Stimulated activated CD8-positive, alpha-beta memory T cell treated with anti-CD3 and anti-CD28 coated beads, Interleukin-12 subunit alpha, Interleukin-12 subunit beta, amount 100 ng/mL, for 24 hours (primary cell): ENCODE results near the gene NUP50.

Source experiments
- DNase-seq: peaks from one replicate; pipeline ENCODE4 v3.0.0-alpha.2; 2020; ENCODE audit errors: extremely low read depth

Gene NUP50, protein sequence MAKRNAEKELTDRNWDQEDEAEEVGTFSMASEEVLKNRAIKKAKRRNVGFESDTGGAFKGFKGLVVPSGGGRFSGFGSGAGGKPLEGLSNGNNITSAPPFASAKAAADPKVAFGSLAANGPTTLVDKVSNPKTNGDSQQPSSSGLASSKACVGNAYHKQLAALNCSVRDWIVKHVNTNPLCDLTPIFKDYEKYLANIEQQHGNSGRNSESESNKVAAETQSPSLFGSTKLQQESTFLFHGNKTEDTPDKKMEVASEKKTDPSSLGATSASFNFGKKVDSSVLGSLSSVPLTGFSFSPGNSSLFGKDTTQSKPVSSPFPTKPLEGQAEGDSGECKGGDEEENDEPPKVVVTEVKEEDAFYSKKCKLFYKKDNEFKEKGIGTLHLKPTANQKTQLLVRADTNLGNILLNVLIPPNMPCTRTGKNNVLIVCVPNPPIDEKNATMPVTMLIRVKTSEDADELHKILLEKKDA

DNA sequence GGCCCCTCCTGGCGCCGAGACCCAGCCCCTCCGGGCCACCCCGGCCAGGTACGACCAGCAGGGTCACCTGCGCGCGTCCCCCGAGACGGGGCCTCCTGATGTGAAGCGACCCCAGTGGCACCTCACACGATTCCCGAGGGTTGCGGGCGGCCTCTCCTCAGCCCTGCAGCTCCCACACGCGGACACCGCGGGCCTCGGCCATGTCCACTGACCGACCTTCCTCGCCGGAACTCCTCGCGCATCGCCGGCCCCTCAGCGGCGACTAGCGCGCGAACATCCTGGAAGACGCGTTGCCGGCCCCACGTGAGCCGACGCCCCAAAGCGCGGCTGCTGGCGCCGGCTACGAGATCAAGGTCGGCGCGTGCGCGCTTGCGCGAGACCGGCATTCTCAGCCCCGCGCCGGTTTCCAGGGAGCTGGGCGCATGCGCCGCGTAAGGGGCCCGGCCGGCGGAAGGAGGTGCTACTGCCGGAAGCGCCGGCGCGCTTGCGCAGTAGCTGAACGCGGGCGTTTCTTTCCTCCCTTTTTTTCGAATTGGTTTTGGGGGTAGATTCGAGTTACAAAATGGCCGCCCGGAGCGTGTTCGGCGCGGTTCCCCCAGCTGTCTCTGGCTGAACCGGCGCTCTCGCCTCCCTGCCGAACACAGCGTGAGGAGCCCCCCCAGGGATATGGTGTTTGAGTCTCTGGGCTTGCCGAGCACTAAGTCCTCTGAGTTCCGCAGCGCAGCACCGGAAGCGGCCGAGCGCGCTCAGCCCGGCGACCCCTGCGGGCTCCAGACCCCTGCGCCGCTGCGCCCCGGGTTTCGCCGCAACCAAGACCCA lies at the start of gene NUP50:
NUP50 (plus strand) TSS at position 475 of the 819 bp plus-strand sequence. CDS start 4,253 bp downstream, outside the sequence.
- DNase-seq, result peak; percentile 88

DNA sequence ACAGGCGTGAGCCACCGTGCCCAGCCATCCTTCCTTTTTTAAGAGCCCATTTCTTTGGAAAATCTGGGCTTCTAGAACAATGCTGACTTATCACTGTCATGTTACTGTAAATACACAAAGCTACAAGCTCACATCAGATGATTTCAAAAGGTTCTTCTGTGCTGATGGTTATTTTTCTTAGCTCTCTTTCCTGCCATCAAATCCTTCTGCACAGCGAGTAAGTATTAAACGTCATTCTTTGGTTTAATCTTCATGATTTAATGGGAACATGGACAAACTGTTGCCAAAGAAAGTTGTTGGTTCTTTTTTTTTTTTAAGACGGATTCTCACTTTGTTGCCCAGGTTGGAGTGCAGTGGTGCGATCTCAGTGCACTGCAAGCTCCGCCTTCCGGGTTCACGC lies 43.3 kb upstream of the NUP50 start:
- DNase-seq, result no peak

DNA sequence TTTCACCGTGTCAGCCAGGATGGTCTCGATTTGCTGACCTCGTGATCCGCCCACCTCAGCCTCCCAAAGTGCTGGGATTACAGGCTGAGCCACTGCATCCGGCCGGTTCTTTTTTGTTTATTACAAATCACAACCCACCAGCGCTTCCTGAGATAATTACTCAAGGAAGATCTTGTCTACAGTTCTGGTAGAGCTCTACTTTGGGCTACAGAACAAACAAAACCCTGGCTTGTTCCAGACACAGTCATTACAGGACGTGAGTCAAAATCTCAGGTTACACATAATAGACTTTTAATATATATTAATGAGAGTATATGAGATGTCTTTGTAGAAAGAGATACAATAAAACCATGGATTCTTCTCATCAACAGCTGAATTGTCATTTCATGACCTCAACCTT lies 42.8 kb upstream of the NUP50 start:
- no peak for DNase-seq

DNA sequence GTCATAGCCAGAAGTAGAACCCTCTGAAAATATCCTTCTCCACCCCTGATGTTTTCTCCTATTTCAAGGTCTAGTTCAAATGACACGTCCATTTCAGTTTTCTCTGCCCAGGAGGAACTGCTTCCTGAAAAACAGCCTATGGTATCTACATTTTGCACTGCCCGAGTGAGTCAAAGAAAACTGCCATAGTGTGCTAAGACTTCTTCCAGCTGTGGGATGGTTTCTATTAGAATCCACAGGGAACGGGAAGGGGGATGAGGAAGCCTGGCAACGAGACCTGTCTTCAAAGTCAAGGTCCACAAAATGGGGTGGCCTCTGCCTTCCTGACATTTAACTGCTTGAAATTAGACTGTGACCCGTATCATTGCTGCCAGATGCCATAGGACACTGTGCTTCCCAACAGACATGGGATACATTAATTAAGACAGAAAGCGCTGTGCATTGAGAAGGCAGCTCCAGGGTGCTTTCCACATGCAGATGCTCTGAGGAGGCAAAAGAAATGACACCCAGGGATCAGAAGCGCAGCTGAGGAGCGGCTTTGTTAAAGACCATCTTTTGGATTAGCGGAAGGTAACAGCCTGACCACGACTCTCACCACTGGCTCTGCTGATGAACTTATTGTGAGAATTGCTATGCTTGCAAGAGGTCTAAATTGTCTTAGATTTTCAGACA lies 39.4 kb upstream of the NUP50 start:
- no peak for DNase-seq

DNA sequence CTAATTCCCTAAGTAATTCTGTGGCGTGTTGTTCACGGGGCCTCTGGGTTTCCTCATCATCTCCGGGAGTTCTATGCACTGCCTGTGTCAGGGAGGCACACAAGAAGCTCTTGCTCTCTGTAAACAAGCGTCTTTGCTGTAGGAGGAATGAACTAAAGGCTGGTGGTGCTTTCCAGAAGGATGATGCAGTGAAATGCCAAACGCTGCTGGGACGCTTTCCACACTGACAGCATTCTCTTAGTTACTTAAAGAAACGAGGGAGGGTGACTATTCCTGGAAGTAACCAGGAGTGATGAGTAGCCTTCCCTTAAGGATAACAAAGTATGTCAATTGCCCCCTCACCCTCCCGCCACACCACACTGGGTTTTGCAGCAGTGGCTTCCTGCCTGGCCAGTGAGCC lies 38.5 kb upstream of the NUP50 start:
- no peak for DNase-seq

DNA sequence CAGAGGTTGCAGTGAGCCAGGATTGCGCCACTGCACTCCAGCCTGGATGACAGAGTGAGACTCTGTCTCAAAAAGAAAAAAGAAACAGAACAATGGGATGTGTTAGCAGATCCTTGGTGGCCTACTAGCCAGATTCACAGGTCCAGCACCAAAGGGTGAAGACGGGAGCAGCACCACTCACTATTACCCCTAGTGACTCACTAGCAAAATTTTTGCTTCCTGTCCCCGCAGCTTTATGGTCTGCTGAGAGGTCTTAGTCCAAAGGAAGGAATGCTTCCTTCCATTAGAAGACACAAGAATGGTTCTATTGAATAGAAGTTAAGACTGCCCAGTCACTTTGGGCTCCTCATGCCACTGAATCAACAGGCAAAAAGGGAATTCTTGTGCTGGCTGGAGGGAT lies 35.9 kb upstream of the NUP50 start:
- no peak for DNase-seq

DNA sequence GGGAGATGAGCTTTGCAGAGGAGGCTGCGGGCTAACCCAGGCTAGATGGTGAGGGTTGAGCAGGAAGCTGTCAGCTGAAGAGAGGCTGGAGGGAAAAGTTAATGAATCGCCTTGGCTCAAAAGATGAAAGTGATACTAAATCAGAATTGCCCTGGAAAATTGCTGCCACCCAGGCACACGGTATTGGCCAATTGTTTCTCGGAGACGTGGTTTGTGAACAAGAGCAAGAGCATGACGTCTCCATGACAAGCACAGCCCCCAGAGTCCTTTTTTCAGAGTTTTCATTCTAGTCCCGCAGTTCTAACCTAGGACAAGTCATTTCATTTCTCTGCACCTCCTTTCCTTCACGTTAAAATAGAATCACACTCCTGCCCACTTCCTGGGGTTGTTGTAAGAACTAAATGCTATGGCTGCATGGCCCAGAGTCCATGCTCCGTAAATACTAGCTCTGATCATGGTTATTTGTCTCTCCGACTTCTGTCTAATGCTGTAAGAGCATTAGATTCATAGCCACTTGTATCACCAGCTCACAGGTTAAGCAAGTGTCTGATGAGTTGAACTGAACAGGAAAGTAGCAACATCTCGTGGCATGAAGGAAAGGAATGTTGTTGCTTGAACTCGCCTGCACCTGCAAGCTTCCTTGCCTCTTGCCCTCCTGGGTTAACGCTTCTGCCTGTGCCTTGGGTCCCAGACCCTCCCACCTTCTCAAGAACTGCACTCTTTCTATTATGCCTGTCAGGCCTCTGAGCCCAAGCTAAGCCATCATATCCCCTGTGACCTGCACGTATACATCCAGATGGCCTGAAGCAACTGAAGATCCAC lies 33.8 kb upstream of the NUP50 start:
- DNase-seq, result no peak

DNA sequence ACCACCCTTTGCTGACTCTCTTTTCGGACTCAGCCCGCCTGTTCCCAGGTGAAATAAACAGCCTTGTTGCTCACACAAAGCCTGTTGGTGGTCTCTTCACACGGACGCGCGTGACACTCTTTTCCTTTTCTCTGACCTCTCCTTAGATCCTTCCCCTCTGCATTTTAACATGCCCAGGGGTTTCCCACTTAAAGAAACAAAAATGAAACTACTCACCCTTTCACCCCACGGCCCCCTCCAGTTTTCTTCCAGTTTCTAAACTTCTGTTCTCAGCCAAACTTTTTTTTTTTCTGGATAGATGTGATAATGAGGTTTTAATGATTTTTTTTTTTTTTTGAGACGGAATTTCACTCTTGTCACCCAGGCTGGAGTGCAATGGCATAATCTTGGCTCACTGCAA lies 32.8 kb upstream of the NUP50 start:
- DNase-seq, result no peak

DNA sequence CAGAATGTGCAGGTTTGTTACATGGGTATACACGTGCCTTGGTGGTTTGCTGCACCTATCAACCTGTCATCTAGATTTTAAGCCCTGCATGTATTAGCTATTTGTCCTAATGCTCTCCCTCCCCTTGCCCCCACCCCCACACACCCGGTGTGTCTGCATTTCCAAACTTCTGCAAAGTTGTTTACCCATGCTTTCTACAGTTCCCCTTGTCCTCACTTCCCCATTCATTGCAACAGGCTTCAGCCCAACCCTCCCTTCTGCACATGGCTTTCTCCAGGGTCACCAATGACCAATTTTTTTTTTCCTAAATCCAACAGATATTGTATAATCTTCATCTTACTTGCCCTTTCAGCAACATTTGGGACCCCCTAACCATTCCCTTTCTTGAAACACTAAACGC lies 32.0 kb upstream of the NUP50 start:
- no peak for DNase-seq

DNA sequence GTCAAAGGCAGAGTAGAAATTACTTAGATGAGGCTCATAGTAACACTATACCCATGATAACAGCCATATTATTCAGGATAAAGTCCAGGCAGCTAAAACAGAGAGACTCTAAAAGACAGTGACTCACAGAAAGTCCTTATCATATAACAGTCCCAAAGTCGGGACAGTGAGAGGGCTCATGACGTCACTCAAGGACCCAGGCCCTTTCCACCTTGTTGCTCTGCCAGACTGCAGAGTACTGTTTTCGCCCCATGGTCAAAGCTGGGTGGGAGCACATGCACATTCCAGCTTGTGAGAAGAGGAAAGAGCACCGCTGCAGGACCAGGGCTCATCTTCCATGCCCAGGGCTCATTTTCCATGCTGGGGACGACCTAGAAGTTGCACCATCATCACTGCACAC lies 29.4 kb upstream of the NUP50 start:
- DNase-seq, result no peak

DNA sequence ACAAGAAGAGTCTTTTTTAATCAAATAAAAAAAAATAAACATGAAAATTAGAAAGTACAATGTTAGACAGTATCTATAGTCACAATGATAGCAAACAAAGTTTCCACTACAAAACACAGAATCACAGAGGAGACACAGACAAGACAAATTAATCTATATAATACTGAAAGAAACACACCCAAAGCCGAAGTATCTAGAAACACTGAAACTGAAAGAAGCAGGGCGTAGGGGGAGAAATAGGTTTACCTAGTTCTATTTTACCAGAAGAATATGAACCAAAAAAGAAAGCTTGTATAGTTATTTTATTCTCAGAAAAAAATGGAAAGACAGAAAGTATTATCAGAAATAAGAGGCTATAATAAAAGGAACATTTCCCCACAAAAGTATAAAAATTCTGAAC lies 27.1 kb upstream of the NUP50 start:
- DNase-seq, result no peak

DNA sequence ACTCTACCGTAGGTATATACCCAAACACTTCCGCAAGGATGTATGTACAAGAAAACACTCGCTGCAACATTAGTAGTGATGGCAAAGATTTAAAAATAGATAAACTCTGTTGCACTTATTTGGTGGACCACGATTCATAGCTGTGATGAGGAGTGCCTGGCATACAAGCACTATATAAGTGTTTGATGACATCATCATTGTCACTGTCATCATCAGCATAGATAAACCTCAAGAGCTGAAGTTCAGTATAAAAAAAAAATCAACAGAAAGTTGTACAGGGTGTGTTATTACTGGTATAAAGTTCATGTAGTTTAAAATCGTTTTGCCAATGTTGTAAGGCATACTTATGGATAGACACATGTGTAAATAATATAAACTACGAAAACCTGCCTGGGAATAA lies 24.0 kb upstream of the NUP50 start:
- no peak for DNase-seq

DNA sequence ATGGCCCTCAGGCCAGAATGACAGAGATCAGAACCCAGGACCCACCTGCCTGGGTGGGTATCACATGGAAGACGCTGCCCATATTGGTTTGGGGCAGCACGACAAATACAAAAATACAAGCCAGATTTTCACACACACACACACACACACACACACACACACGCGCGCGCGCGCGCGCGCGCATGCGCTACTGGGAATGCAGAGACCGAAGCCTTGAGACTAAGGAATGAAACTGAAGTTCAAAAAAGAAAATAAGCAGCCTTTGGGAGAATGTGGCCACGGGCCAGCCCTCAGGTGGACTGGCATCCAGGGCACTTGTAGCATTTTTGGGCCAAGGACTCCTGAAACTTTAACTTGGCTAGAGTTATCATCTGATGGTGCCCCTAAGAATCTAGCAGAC lies 21.3 kb upstream of the NUP50 start:
- DNase-seq, result no peak

DNA sequence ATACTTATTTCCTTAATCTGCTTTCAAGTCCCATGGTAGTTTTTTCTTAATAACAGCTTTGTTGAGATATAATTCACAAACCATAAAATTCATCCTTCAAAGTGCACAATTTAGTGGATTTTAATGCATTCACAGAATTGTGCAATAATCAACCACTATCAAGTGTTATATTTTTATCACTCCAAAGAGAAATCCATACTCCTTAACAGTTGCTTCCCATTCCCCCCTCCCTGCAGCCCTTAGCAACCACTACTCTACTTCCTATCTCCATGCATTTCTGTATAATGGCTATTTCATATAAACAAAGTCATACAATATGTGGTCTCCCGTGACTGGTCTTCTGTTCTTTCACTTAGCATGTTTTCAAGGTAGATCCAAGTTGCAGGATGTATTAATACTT lies 18.8 kb upstream of the NUP50 start:
- no peak for DNase-seq

DNA sequence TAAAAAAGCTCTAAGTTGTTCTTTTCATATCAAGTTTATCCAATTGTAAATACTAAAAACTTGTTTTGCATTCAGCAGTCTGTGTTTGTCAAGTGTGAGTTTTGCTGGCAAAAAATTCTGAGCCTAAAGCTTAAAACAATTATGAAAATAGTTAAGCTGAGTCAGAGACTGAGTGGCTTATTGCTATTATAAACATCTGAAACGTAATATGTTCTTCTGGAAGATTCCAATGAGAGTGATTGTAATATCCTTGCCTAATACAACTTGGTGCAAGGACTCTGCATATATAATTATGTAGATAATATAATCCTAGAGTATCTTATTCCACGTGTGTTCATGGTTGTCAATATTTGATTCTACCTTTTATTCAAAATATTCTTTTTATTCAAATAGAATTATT lies 14.1 kb upstream of the NUP50 start:
- no peak for DNase-seq

DNA sequence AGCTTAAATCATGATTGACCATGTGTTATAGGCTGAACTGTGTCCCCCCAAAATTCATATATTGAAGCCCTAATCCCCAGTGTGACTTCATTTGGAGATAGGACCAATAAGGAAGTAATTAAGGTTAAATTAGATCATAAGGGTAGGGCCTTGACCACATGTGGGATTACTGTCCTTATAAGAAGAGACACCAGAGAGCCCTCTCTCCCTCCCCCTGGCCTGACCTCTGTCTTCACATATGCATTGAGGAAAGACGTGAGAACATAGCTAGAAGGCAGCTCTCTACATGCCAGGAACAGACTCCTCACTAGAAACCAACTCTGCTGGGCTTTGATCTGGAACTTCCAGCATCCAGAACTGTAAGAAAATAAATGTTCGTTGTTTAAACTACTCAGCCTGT lies 13.6 kb upstream of the NUP50 start:
- DNase-seq, result no peak

DNA sequence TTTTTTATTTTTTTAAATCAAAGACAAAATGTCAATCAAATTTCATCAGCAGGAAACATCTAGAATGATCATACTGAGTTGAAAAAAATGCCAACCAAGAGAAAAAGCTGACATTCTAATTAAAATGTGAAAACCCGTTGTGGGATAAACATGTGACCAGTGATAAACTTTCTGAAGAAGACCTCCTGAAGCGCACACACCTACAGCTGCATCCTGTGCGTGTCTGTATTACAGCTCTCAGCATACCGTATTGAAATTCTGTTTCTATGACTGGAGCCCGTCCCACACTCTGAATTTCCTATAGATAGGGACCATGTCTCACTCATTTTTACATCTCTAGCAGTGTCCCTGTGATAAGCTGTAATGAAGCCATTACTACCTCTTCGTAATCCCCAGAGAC lies 12.2 kb upstream of the NUP50 start:
- no peak for DNase-seq

DNA sequence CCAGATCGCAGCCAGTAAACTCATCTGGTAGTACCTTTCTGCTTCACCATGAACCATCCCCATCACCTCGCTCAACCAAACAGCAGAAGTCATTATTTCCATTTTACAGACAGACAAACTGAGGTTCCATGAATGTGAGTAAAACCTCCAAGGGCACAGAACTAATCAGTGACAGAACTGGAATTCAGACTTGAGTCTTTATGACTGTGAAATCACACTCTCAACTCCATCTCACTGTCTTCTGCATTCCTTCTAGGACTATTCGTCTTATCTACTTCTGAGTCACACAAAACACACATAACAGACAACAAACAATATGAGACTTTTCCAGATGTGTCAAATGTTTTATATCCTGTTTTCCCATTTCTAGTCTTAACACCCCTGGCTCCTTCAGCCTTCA lies 9.3 kb upstream of the NUP50 start:
- no peak for DNase-seq

DNA sequence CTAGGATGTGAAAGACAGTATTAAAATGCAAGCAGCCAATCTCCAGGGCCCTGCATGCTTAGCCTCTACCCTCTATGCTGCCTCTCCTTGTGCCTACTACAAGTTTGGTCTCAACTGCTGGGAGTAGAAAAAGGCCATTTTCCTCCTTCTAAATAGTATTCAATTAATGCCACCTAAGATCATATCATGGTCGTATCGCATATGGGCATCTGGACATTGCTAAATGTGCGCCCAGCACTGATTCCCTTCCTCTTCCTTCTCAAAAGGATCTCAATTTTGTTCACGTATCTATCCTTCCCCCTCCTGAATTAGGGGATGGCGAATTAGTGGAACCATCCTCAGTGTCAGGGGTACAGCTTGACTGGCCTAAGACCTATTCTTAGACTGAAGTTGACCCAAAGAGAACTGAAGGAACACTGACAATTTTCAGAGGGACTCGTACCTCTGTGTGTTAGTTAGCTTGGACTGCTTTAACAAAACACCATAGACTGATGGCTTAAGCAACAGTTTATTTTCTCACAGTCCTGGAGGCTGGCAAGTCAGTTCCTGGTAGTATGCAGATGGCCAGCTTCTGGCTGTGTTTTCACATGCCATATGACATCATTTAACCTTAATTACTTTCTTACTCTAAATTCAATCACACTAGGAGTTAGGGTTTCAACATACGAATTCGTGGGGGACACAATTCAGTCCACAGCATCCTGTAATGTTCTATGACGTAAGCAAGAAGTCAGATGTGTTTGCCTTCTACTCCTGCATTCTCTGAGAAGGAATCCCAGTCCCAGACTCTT lies 8.5 kb upstream of the NUP50 start:
- DNase-seq, result no peak

DNA sequence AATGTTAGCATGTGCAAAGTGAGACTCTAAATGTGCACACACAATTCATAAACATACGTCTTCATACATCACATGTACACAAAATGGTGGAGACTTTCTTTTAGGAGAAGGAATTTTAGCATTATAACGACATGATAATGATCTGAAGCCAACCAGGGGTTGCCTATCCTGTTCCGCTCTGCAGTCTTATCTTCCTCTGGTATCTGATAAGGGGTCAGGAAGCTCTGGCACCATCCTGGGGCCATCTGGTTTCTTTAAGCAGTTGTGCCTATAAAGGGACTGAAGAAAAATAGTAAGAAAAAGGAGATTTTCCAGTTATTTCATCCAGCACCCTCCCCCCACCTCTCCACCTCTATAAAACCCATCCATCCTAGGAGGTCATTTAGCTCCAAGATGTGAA lies 5.8 kb upstream of the NUP50 start:
- DNase-seq, result no peak
